A673 (cell line): ENCODE measurements around the gene XKR8.
"Not testable (repeated sequence)": the region's sequence is repeated elsewhere in the genome, so short reads cannot be mapped to it uniquely, and the experiment has no call there.

Experiments used
- EZH2 ChIP-seq: fragments of 200-600 bp; sonication (generic); IDR thresholded peaks from 2 replicates; pipeline ENCODE4 v1.6.1; 2017; ENCODE audit warnings: borderline replicate concordance, low read depth, mild to moderate bottlenecking, mixed read lengths, antibody characterized with exemption, low read length; ENCODE audit not compliant: poor library complexity, severe bottlenecking
- TF ChIP-seq, protein P1 (sequence below): fragments of 300-800, 200-600 bp; sonication (generic); conservative IDR thresholded peaks from 2 replicates; pipeline ENCODE4 v1.5.1; 2017; ENCODE audit warnings: low read depth, mild to moderate bottlenecking, antibody characterized with exemption, low read length, moderate library complexity, mixed read lengths

DNA sequence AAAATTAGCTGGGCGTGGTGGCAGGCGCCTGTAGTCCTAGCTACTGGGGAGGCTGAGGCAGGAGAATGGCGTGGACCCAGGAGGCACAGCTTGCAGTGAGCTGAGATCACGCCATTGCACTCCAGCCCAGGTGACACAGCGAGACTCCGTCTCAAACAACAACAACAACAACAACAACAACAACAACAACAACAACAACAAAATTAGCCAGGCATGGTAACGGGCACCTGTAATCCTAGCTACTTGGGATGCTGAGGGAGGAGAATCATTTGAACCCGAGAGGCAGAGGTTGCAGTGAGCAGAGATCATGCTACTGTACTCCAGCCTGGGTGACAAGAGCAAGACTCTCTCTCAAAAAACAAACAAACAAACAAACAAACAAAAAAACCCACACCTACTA lies 43.3 kb downstream of the XKR8 start:
- TF ChIP-seq, protein P1, sequence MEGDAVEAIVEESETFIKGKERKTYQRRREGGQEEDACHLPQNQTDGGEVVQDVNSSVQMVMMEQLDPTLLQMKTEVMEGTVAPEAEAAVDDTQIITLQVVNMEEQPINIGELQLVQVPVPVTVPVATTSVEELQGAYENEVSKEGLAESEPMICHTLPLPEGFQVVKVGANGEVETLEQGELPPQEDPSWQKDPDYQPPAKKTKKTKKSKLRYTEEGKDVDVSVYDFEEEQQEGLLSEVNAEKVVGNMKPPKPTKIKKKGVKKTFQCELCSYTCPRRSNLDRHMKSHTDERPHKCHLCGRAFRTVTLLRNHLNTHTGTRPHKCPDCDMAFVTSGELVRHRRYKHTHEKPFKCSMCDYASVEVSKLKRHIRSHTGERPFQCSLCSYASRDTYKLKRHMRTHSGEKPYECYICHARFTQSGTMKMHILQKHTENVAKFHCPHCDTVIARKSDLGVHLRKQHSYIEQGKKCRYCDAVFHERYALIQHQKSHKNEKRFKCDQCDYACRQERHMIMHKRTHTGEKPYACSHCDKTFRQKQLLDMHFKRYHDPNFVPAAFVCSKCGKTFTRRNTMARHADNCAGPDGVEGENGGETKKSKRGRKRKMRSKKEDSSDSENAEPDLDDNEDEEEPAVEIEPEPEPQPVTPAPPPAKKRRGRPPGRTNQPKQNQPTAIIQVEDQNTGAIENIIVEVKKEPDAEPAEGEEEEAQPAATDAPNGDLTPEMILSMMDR = not testable (repeated sequence)
- not testable (repeated sequence) for TF ChIP-seq EZH2
